ENCODE measurements around the gene FTCD. TPM values are rescaled to one million over a fixed set of nuclear protein-coding genes. Genes with fewer than 3 reads are reported as not detected.

The FTCD gene
- total and polyA plus RNA-seq, 9 of the 15 experiments (the other 6 are each of a cell fraction or from before 2014, with no cell fraction given), result 0.11 to 1.6 (median 0.67) TPM; not detected in 5

GRCh38 chr21:46183910-46184624 is 28.7 kb upstream of the FTCD start, which contains the start of gene SPATC1L (continued):
- no peak for TF ChIP-seq NCOA6 (IDR thresholded peaks at IDR 0.05)
- no peak for TF ChIP-seq CTCF (IDR thresholded peaks at IDR 0.05 in 2 of 3, conservative IDR thresholded peaks at IDR 0.05 in 1 of 3; ENCODE audit: insufficient read depth in 2 of 3, low read depth in 1 of 3, low read length in 3 of 3)
- TF ChIP-seq ZNF77 (CRISPR knock-in tag; IDR thresholded peaks at IDR 0.05), result no peak
- TF ChIP-seq ZNF717 (CRISPR knock-in tag; IDR thresholded peaks at IDR 0.05), result no peak
- TF ChIP-seq PTBP1 (IDR thresholded peaks at IDR 0.05; ENCODE audit: low read depth, low read length), result no peak
- TF ChIP-seq HDAC3 (IDR thresholded peaks at IDR 0.05; ENCODE audit: borderline replicate concordance, partially characterized antibody), result no peak
- TF ChIP-seq SRSF1 (IDR thresholded peaks at IDR 0.05; ENCODE audit: low read depth, low read length), result no peak
- no peak for TF ChIP-seq ZMIZ1 (IDR thresholded peaks at IDR 0.05; ENCODE audit: low read depth in 2 of 2, low read length in 2 of 2)
- no peak for TF ChIP-seq ZNF512 (tag; IDR thresholded peaks at IDR 0.05)
- peak; percentile 59; the same call in 1 of the 2 replicates for TF ChIP-seq SUPT5H (IDR thresholded peaks at IDR 0.05)
- TF ChIP-seq SLC30A9 (CRISPR knock-in tag; IDR thresholded peaks at IDR 0.05), result no peak
- TF ChIP-seq NFE2L1 (tag; IDR thresholded peaks at IDR 0.05; ENCODE audit: borderline replicate concordance, low read depth), result no peak
- no peak for TF ChIP-seq TEAD2 (tag; IDR thresholded peaks at IDR 0.05)
- TF ChIP-seq ZNF655 (CRISPR knock-in tag; IDR thresholded peaks at IDR 0.05), result no peak
- TF ChIP-seq ZNF232 (CRISPR knock-in tag; IDR thresholded peaks at IDR 0.05), result no peak
- 0 out of 4 replicates have a peak, but pooled peaks of 1 of the 2 experiments have one; percentile 2 for TF ChIP-seq RCOR1 (IDR thresholded peaks at IDR 0.05; ENCODE audit: borderline replicate concordance in 1 of 2, low read depth in 2 of 2, low read length in 2 of 2)
- no peak for TF ChIP-seq FOXJ3 (CRISPR knock-in tag; IDR thresholded peaks at IDR 0.05)
- no peak for TF ChIP-seq NR2C2 (CRISPR knock-in tag; IDR thresholded peaks at IDR 0.05)
- TF ChIP-seq NR2C2 (tag; IDR thresholded peaks at IDR 0.05), result no peak
- TF ChIP-seq ESRRA (IDR thresholded peaks at IDR 0.05; ENCODE audit: borderline replicate concordance, low read depth), result no peak
